Measurements from ENCODE around the gene AP1AR.
"Not testable (repeated sequence)": the region's sequence is repeated elsewhere in the genome, so short reads cannot be mapped to it uniquely, and the experiment has no call there.

Gene AP1AR

GRCh38 chr4:112280386-112281056 is 48.9 kb downstream of the AP1AR start:
- Histone ChIP-seq H3K27ac (no peak overlapping the region), H3K36me3 (peaks cover 10% of the 10 kb centered on the region), H3K9me3 (no peaks in the 10 kb centered on the region), H3K4me3 (ENCODE audit: low read depth in 1 of 2, low read length in 1 of 2) (no peak overlapping the region), H3K4me1 (ENCODE audit: control insufficient read depth in 1 of 2, insufficient read depth in 1 of 2, low read depth in 1 of 2, low read length in 1 of 2) (peaks cover 43 to 45% of the 10 kb centered on the region in 2 experiments), H3K27me3 (no peaks in the 10 kb centered on the region)
- TF ChIP-seq CTCF (IDR thresholded peaks at IDR 0.05): no peak

GRCh38 chr4:112281895-112282398 is 50.4 kb downstream of the AP1AR start:
- H3K4me1 ChIP-seq (ENCODE audit: control insufficient read depth in 1 of 2, insufficient read depth in 1 of 2, low read depth in 1 of 2, low read length in 1 of 2): peaks cover 50 to 56% of the 10 kb centered on the region in 2 experiments
- not testable (repeated sequence) for H3K9me3 ChIP-seq; H3K27ac ChIP-seq; H3K27me3 ChIP-seq; H3K4me3 ChIP-seq (ENCODE audit: low read depth in 1 of 2, low read length in 1 of 2)
- H3K36me3 ChIP-seq: peaks cover 10% of the 10 kb centered on the region

- no peaks in the 10 kb centered on the region for H3K27me3 ChIP-seq
- H3K27ac ChIP-seq: no peak overlapping the region
- no peak overlapping the region for H3K4me3 ChIP-seq (ENCODE audit: low read depth in 1 of 2, low read length in 1 of 2)
- H3K4me1 ChIP-seq (ENCODE audit: control insufficient read depth in 1 of 2, insufficient read depth in 1 of 2, low read depth in 1 of 2, low read length in 1 of 2): peaks cover 62 to 67% of the 10 kb centered on the region in 2 experiments
- H3K36me3 ChIP-seq: no peaks in the 10 kb centered on the region
- H3K9me3 ChIP-seq: no peaks in the 10 kb centered on the region
- no peak for TF ChIP-seq CTCF (IDR thresholded peaks at IDR 0.05)
Measured at GRCh38 chr4:112282860-112283667, 51.5 kb downstream of the AP1AR start.

GRCh38 chr4:112284166-112284565 is 52.6 kb downstream of the AP1AR start:
- Histone ChIP-seq H3K4me3 (ENCODE audit: low read depth in 1 of 2, low read length in 1 of 2) (peak overlapping the region; percentile 78 to 87), H3K27me3 (no peaks in the 10 kb centered on the region), H3K4me1 (ENCODE audit: control insufficient read depth in 1 of 2, insufficient read depth in 1 of 2, low read depth in 1 of 2, low read length in 1 of 2) (peaks cover 66 to 74% of the 10 kb centered on the region in 2 experiments), H3K36me3 (no peaks in the 10 kb centered on the region), H3K9me3 (no peaks in the 10 kb centered on the region), H3K27ac (peak overlapping the region; percentile 90)
- TF ChIP-seq CTCF (IDR thresholded peaks at IDR 0.05): no peak

- no peak for TF ChIP-seq CTCF (IDR thresholded peaks at IDR 0.05)
- H3K27me3 ChIP-seq: no peaks in the 10 kb centered on the region
- H3K36me3 ChIP-seq: no peaks in the 10 kb centered on the region
- H3K4me3 ChIP-seq (ENCODE audit: low read depth in 1 of 2, low read length in 1 of 2): peak overlapping the region; percentile 78 to 87
- H3K27ac ChIP-seq: peak overlapping the region; percentile 90
- H3K9me3 ChIP-seq: no peaks in the 10 kb centered on the region
- peaks cover 67 to 74% of the 10 kb centered on the region in 2 experiments for H3K4me1 ChIP-seq (ENCODE audit: control insufficient read depth in 1 of 2, insufficient read depth in 1 of 2, low read depth in 1 of 2, low read length in 1 of 2)
Measured at GRCh38 chr4:112284662-112285411, 53.2 kb downstream of the AP1AR start.

All from neutrophil (primary cell).